ENCODE data around the gene ATP5MC2. TPM values are rescaled to one million over a fixed set of nuclear protein-coding genes. Genes with fewer than 3 reads are reported as not detected.

The ATP5MC2 gene
- total RNA-seq, 1 donor from 2014 or later, result 461 TPM

- H3K27me3 ChIP-seq, result peaks cover 84% of the 10 kb centered on the region
- H3K36me3 Mint-ChIP-seq, result peaks cover 2% of the 10 kb centered on the region
- H3K36me3 ChIP-seq, result no peaks in the 10 kb centered on the region
- peak; percentile 82 for DNase-seq (ENCODE audit: low spot score)
- H3F3A ChIP-seq (ENCODE audit: low read depth), result peaks cover 26% of the 10 kb centered on the region
- peak overlapping the region; percentile 58 for H2AFZ ChIP-seq (replicated peaks)
- peak overlapping the region; percentile 81 for H3K4me3 Mint-ChIP-seq
- TF ChIP-seq EZH2phosphoT487 (IDR thresholded peaks at IDR 0.05) (peak; percentile 71), EZH2 (IDR thresholded peaks at IDR 0.05) (peak; percentile 79), CTCF (IDR thresholded peaks at IDR 0.05) (peak; percentile 42)
- H3K27ac ChIP-seq, result no peak overlapping the region
- H3K27me3 Mint-ChIP-seq (ENCODE audit: insufficient read depth, low read depth), result peaks cover 57% of the 10 kb centered on the region
- no peaks in the 10 kb centered on the region for H3K9me3 ChIP-seq (ENCODE audit: low read depth)
- H3K79me2 ChIP-seq (ENCODE audit: low read depth), result no peaks in the 10 kb centered on the region
- H3K27ac Mint-ChIP-seq, result no peak overlapping the region
- peaks cover 29% of the 10 kb centered on the region for H3K4me1 Mint-ChIP-seq
- H3K9me3 Mint-ChIP-seq, result peaks cover 7% of the 10 kb centered on the region
- H3K9ac ChIP-seq, result no peak overlapping the region
- H3K4me2 ChIP-seq, result peak overlapping the region; percentile 87
- no peaks in the 10 kb centered on the region for H4K20me1 ChIP-seq (ENCODE audit: low read depth)
- H3K4me3 ChIP-seq, result peak overlapping the region; percentile 36
- peaks cover 27% of the 10 kb centered on the region for H3K4me1 ChIP-seq
Observed at GRCh38 chr12:53695152-53696145, 19.6 kb upstream of the ATP5MC2 start.

- peak; percentile 38 for DNase-seq (ENCODE audit: low spot score)
- Mint-ChIP-seq H3K27me3 (ENCODE audit: insufficient read depth, low read depth) (peaks cover 54% of the 10 kb centered on the region), H3K9me3 (peaks cover 7% of the 10 kb centered on the region), H3K4me3 (peak overlapping the region; percentile 79), H3K27ac (no peak overlapping the region), H3K36me3 (peaks cover 2% of the 10 kb centered on the region), H3K4me1 (peaks cover 29% of the 10 kb centered on the region)
- Histone ChIP-seq H3K79me2 (ENCODE audit: low read depth) (no peaks in the 10 kb centered on the region), H3K36me3 (no peaks in the 10 kb centered on the region), H3K4me2 (peak overlapping the region; percentile 87), H3K9ac (no peak overlapping the region), H3K4me3 (peak overlapping the region; percentile 36), H4K20me1 (ENCODE audit: low read depth) (no peaks in the 10 kb centered on the region), H3K9me3 (ENCODE audit: low read depth) (no peaks in the 10 kb centered on the region), H3F3A (ENCODE audit: low read depth) (peaks cover 26% of the 10 kb centered on the region), H3K27me3 (peaks cover 77% of the 10 kb centered on the region), H2AFZ (replicated peaks) (peak overlapping the region; percentile 58), H3K27ac (no peak overlapping the region), H3K4me1 (peaks cover 27% of the 10 kb centered on the region)
- no peak for TF ChIP-seq CTCF (IDR thresholded peaks at IDR 0.05)
- TF ChIP-seq EZH2 (IDR thresholded peaks at IDR 0.05), result no peak
- TF ChIP-seq EZH2phosphoT487 (IDR thresholded peaks at IDR 0.05), result no peak
Observed at GRCh38 chr12:53694756-53695151, 18.9 kb upstream of the ATP5MC2 start.

- H3K9me3 Mint-ChIP-seq, result peaks cover 2% of the 10 kb centered on the region
- no peak for DNase-seq (ENCODE audit: low spot score)
- Histone ChIP-seq H2AFZ (replicated peaks) (no peak overlapping the region), H3K4me2 (no peak overlapping the region), H3K27me3 (peaks cover 11% of the 10 kb centered on the region), H3K36me3 (no peaks in the 10 kb centered on the region), H3K4me3 (no peak overlapping the region), H3K9me3 (ENCODE audit: low read depth) (no peaks in the 10 kb centered on the region), H3F3A (ENCODE audit: low read depth) (peaks cover 5% of the 10 kb centered on the region), H4K20me1 (ENCODE audit: low read depth) (no peaks in the 10 kb centered on the region), H3K4me1 (no peaks in the 10 kb centered on the region), H3K27ac (no peak overlapping the region), H3K79me2 (ENCODE audit: low read depth) (no peaks in the 10 kb centered on the region), H3K9ac (no peak overlapping the region)
- no peak overlapping the region for H3K4me3 Mint-ChIP-seq
- H3K27ac Mint-ChIP-seq, result no peak overlapping the region
- H3K4me1 Mint-ChIP-seq, result peaks cover 5% of the 10 kb centered on the region
- H3K27me3 Mint-ChIP-seq (ENCODE audit: insufficient read depth, low read depth), result peaks cover 11% of the 10 kb centered on the region
- H3K36me3 Mint-ChIP-seq, result no peaks in the 10 kb centered on the region
- TF ChIP-seq EZH2phosphoT487 (IDR thresholded peaks at IDR 0.05) (no peak), EZH2 (IDR thresholded peaks at IDR 0.05) (no peak), CTCF (IDR thresholded peaks at IDR 0.05) (no peak)
Observed at GRCh38 chr12:53688134-53688533, 12.3 kb upstream of the ATP5MC2 start.

Data from neural progenitor cell (in vitro differentiated cells).